Immature natural killer cell (primary cell): ENCODE results near the gene HNRNPUL2. TPM values are rescaled to one million over a fixed set of nuclear protein-coding genes. Genes with fewer than 3 reads are reported as not detected.
"Not testable (repeated sequence)": the region's sequence is repeated elsewhere in the genome, so short reads cannot be mapped to it uniquely, and the experiment has no call there.

Experiments
- DNase-seq, 3 donors: peaks; one replicate each; pipeline ENCODE4 v3.0.0; 2022; ENCODE audit warnings: mixed read lengths in 1 of 3
- H3K27ac Mint-ChIP-seq, 6 donors: one replicate each; pipeline ENCODE4 v1.8.0; 2020; ENCODE audit warnings: mixed read lengths in 6 of 6, mild to moderate bottlenecking in 5 of 6, inconsistent platforms in 4 of 6, moderate library complexity in 3 of 6
- H3K27me3 Mint-ChIP-seq, 3 donors: one replicate each; pipeline ENCODE4 v1.8.0; 2020 to 2021; ENCODE audit warnings: low read depth in 3 of 3, mild to moderate bottlenecking in 3 of 3, mixed read lengths in 3 of 3, moderate library complexity in 3 of 3, inconsistent platforms in 1 of 3
- H3K36me3 Mint-ChIP-seq, 3 donors: one replicate each; pipeline ENCODE4 v1.8.0; 2020; ENCODE audit warnings: mixed read lengths in 3 of 3, inconsistent platforms in 2 of 3, mild to moderate bottlenecking in 2 of 3
- H3K4me1 Mint-ChIP-seq, 2 donors: one replicate each; pipeline ENCODE4 v1.8.0; 2020; ENCODE audit warnings: inconsistent platforms in 2 of 2, mild to moderate bottlenecking in 2 of 2, mixed read lengths in 2 of 2, moderate library complexity in 1 of 2
- H3K4me3 Mint-ChIP-seq, 5 donors: one replicate each; pipeline ENCODE4 v1.8.0; 2020; ENCODE audit warnings: mild to moderate bottlenecking in 5 of 5, mixed read lengths in 5 of 5, inconsistent platforms in 3 of 5, moderate library complexity in 3 of 5
- H3K9me3 Mint-ChIP-seq, 6 donors: one replicate each; pipeline ENCODE4 v1.8.0; 2020; ENCODE audit warnings: mild to moderate bottlenecking in 6 of 6, mixed read lengths in 6 of 6, inconsistent platforms in 4 of 6, moderate library complexity in 3 of 6
- polyA plus RNA-seq, 3 donors: library from polyadenylated mRNA; unstranded; fragments of 300-500 nt; fragmentation: Illumina TruSeq; gene quantifications; one replicate each; pipeline ENCODE4 v1.2.3, GENCODE V29; 2021

HNRNPUL2 gene
- polyA plus RNA-seq, 3 donors from 2014 or later: 0.97 to 4.8 (median 1.1) TPM

DNA sequence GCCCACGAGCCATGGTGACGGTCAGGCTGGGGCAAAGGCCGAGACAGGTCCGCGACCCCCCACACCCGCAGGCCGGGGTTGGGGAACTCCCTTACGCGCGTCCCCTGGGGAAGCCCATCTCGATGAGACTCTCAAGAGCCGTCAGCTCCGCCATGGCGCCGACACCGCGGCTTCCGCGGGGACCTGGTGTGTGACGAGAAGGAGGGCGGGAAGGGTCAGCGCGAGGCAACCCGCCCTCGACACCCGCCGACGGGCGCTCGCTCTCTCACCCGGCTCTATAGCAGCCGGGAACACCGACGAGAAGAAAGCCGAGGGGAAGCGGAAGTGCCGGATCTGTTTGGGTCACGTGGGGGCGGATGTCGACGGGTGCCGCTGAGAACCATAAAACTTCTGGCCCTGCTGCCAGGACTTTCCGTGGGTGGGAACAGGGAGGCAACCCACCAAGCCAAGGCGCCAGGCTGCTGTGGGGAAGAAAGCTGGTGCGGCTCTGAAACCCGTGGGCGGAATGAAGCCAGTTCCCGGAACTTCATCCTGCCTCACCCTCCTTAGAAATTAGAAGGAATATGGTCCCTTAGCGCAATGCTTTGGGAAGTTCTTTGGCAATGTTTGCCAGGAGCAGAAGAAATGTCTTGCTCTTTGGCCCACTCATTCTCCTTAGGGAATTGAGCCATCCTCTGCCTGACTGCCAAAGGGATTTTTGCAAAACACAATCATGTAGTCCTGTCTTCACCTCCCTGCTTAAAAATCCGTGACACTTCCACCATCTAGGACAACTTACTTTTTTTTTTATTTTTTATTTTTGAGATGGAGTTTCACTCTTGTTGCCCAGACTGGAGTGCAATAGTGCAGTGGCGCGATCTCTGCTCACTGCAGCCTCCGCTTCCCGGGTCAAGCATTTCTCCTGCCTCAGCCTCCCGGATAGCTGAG is 48.2 kb downstream of the HNRNPUL2 start, which contains the start of gene UBXN1:
Gene UBXN1 (minus strand): TSS at position 304 of the 927 bp plus-strand sequence. CDS start 150 bp downstream, at position 154.
- H3K9me3 Mint-ChIP-seq: no peaks in the 10 kb centered on the region
- peaks cover 32 to 46% of the 10 kb centered on the region in 2 donors for H3K4me1 Mint-ChIP-seq
- DNase-seq: peak; percentile 84 to 87 (median 87)
- H3K4me3 Mint-ChIP-seq: peak within 1 kb of the TSS; percentile 81 to 97 (median 94)
- peaks cover 5 to 10% (median 9%) of the 10 kb centered on the region in 3 donors for H3K27me3 Mint-ChIP-seq
- peak within 1 kb of the TSS; percentile 88 to 98 (median 94) for H3K27ac Mint-ChIP-seq
- H3K36me3 Mint-ChIP-seq: peaks cover 8 to 13% (median 10%) of the 10 kb centered on the region in 3 donors

DNA sequence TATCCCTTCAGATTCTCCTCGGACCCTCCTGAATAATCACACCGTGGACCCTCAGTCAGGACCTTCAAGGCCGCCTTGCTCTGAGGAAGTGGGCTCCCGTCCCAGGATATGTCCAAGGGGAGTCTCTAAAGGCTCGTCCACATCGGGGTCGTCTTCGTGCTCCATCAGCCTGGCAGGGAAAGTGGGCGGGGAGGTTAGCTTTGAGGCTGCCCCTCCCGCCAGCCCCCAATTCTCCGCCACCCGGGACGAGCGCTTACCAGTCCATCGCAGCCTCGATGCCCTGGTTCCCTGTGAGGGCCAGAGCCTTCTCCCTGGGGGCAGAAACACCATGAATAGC is 48.9 kb downstream of the HNRNPUL2 start:
- Mint-ChIP-seq H3K4me3 (peak overlapping the region; percentile 81 to 97 (median 94)), H3K9me3 (no peaks in the 10 kb centered on the region), H3K36me3 (peaks cover 8 to 13% (median 10%) of the 10 kb centered on the region in 3 donors), H3K27ac (peak overlapping the region; percentile 88 to 98 (median 94)), H3K27me3 (peaks cover 5 to 10% (median 9%) of the 10 kb centered on the region in 3 donors), H3K4me1 (peaks cover 33 to 46% of the 10 kb centered on the region in 2 donors)
- DNase-seq: no peak

DNA sequence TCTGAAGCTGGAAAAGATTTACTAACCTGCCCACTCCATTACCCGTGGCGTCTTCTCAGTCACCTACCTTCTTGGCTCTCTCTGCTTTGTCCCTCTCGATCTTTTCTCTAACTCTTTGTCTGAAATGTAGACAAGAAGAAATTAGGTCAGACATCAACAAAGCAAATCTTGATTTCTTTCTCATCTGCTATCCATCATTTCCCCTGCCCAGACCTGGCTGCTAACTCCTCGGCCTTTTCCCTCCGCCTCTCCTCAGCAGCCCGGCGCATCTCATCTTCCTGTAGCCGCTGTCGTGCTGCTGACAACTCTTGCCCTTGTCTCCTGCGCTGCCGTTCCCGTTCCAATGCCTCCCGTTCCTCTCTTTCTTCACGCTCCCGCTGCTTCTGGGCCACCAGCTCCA is 49.5 kb downstream of the HNRNPUL2 start:
- H3K36me3 Mint-ChIP-seq: peaks cover 8 to 13% (median 10%) of the 10 kb centered on the region in 3 donors
- no peaks in the 10 kb centered on the region for H3K9me3 Mint-ChIP-seq
- H3K4me1 Mint-ChIP-seq: peaks cover 36 to 46% of the 10 kb centered on the region in 2 donors
- H3K27me3 Mint-ChIP-seq: peaks cover 5 to 10% (median 9%) of the 10 kb centered on the region in 3 donors
- peak overlapping the region; percentile 81 to 97 (median 94) for H3K4me3 Mint-ChIP-seq
- DNase-seq: no peak
- H3K27ac Mint-ChIP-seq: peak overlapping the region; percentile 88 to 98 (median 94)

DNA sequence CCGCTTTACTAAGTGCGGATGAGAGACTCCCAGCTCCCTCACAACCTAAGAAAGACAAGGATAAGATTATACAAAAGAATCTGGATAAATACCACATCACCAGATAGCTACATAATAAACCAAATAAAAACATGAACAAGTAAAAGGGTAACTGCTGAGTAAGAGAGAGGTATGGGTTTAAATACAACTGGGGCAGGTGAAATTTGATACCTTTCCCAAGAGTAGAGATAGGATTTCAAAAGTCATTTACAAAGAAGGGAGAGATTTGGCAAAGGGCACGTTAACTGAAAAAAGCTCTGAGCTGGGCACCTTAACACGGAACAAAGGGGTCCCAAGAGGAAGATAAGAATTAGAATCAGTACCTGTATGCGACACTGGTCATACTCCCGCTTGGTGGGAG is 50.1 kb downstream of the HNRNPUL2 start:
- Mint-ChIP-seq H3K27ac (peak overlapping the region; percentile 88 to 98 (median 94)), H3K9me3 (no peaks in the 10 kb centered on the region), H3K4me1 (peaks cover 41 to 50% of the 10 kb centered on the region in 2 donors), H3K4me3 (peak overlapping the region; percentile 81 to 97 (median 94)), H3K27me3 (peaks cover 9 to 12% (median 12%) of the 10 kb centered on the region in 3 donors), H3K36me3 (peaks cover 8 to 13% (median 10%) of the 10 kb centered on the region in 3 donors)
- DNase-seq: no peak

DNA sequence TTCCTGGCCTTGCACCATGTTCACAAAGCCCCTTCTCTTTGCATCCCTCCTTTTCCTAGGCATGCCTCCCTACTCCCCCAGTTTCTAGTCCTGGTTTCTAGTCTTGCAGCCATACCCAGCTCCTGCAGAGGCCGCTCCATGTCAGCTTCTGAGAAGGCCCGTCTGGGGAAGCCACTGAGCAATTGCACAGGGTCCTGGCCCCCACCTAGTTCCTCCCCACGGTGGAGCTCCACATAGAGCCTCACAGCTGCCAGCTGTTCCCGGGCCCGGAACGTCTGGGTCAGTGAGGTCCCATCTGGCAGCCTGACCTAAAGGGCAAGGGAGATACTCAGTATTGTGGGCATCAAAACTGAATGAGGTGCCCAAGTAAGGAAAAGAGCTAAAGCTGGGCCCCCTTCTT is 50.6 kb downstream of the HNRNPUL2 start:
- Mint-ChIP-seq H3K27ac (peak overlapping the region in 5 of 6 donors; percentile 88 to 98 (median 94)), H3K4me3 (peak overlapping the region in 4 of 5 donors; percentile 81 to 97 (median 94)), H3K4me1 (peaks cover 44 to 55% of the 10 kb centered on the region in 2 donors), H3K27me3 (peaks cover 12 to 14% (median 12%) of the 10 kb centered on the region in 3 donors), H3K36me3 (peaks cover 8 to 13% (median 10%) of the 10 kb centered on the region in 3 donors), H3K9me3 (no peaks in the 10 kb centered on the region)
- DNase-seq: no peak

DNA sequence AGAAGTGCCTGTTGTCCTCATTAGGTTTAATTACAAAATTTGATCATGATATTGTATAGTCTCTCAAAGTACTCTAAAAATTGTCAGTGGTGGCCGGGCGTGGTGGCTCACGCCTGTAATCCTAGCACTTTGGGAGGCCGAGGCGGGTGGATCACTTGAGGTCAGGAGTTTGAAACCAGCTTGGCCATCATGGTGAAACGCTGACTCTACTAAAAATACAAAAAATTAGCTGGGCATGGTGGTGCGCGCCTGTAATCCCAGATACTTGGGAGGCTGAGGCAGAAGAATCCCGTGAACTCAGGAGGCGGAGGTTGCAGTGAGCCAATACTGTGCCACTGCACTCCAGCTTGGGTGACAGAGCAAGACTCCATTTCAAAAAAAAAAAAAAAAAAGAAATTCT is 51.8 kb downstream of the HNRNPUL2 start:
- not testable (repeated sequence) for H3K9me3 Mint-ChIP-seq
- Mint-ChIP-seq H3K4me1 (peaks cover 54 to 59% of the 10 kb centered on the region in 2 donors), H3K27ac (peak overlapping the region in 1 of 6 donors; percentile 41)

DNA sequence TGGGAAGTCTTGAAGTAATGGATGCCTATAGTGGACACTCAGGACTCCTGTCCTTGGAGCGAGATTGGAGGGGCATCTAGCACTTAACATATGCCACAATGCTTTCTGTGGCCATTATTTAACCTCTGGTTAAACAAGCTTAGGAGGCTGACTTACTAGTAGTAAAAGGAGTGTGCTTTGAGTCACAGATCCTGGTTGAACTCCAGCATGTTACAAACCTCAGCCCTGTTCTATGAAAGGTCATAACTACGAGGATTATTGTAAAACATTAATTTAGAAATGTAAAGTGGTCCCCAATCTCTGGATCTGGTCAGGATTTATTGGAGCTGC is 54.1 kb downstream of the HNRNPUL2 start:
- H3K27me3 Mint-ChIP-seq: peaks cover 5 to 12% (median 11%) of the 10 kb centered on the region in 3 donors
- peaks cover 8 to 13% (median 10%) of the 10 kb centered on the region in 3 donors for H3K36me3 Mint-ChIP-seq
- no peaks in the 10 kb centered on the region for H3K9me3 Mint-ChIP-seq
- no peak for DNase-seq
- H3K4me1 Mint-ChIP-seq: peaks cover 52 to 57% of the 10 kb centered on the region in 2 donors
- peak overlapping the region; percentile 26 to 98 (median 94) for H3K27ac Mint-ChIP-seq
- H3K4me3 Mint-ChIP-seq: peak overlapping the region in 4 of 5 donors; percentile 27 to 100 (median 98)

More for the DNA sequence above, 51.8 kb downstream of the HNRNPUL2 start:
- H3K4me3 Mint-ChIP-seq, DNase-seq: not testable (repeated sequence)
- Mint-ChIP-seq H3K36me3 (peaks cover 8 to 13% (median 10%) of the 10 kb centered on the region in 3 donors), H3K27me3 (peaks cover 14 to 20% (median 17%) of the 10 kb centered on the region in 3 donors)

DNA sequence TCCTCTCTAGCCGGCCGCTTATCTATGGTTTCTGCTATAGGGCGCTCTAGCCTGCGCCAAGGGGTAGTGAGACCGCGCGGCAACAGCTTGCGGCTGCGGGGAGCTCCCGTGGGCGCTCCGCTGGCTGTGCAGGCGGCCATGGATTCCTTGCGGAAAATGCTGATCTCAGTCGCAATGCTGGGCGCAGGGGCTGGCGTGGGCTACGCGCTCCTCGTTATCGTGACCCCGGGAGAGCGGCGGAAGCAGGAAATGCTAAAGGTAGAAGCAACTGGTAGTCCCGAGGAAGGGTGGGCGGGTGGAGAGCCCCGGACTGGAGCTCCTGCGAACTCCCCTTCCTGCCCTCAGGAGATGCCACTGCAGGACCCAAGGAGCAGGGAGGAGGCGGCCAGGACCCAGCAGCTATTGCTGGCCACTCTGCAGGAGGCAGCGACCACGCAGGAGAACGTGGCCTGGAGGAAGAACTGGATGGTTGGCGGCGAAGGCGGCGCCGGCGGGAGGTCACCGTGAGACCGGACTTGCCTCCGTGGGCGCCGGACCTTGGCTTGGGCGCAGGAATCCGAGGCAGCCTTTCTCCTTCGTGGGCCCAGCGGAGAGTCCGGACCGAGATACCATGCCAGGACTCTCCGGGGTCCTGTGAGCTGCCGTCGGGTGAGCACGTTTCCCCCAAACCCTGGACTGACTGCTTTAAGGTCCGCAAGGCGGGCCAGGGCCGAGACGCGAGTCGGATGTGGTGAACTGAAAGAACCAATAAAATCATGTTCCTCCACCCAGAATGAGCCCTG is 55.5 kb downstream of the HNRNPUL2 start, which contains the start of the genes LBHD1 and UQCC3:
Gene LBHD1 (minus strand): TSS at position 660 of the 782 bp plus-strand sequence. CDS start 2,236 bp downstream, outside the sequence.
Gene UQCC3 (plus strand): TSS at position 66 of the 782 bp plus-strand sequence. CDS start 73 bp downstream, at position 139.
- peak; percentile 70 to 86 (median 83) for DNase-seq
- H3K4me1 Mint-ChIP-seq: peaks cover 43 to 51% of the 10 kb centered on the region in 2 donors
- H3K27me3 Mint-ChIP-seq: peaks cover 3 to 12% (median 11%) of the 10 kb centered on the region in 3 donors

DNA sequence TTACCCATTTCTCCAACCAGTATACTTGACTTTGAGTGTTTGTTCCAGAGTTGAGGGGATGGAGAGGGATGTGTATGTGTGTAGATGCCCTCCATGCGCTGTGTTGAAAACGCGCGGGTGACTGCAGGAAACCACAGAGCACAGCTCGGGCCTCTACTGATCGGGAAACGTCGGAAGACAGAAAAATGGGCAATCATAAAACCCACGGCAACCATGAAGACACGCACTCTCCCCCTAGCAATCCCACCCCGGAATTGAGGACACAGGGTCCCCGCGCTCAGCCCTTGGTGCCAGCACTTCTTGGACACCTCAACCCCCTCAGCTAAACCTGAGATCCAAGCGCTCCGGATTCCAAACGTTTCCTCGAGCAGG is 56.0 kb downstream of the HNRNPUL2 start:
- no peaks in the 10 kb centered on the region for H3K9me3 Mint-ChIP-seq
- peak overlapping the region; percentile 97 to 100 (median 100) for H3K4me3 Mint-ChIP-seq
- H3K27ac Mint-ChIP-seq: peak overlapping the region; percentile 92 to 98 (median 96)
- H3K27me3 Mint-ChIP-seq: peaks cover 3 to 15% (median 13%) of the 10 kb centered on the region in 3 donors
- H3K4me1 Mint-ChIP-seq: peaks cover 45 to 51% of the 10 kb centered on the region in 2 donors
- H3K36me3 Mint-ChIP-seq: peaks cover 4 to 5% (median 4%) of the 10 kb centered on the region in 3 donors
- no peak for DNase-seq

More for the DNA sequence above, 55.5 kb downstream of the HNRNPUL2 start, which contains the start of the genes LBHD1 and UQCC3:
- Mint-ChIP-seq H3K9me3 (no peaks in the 10 kb centered on the region), H3K27ac (peak within 1 kb of the TSS; percentile 92 to 98 (median 96)), H3K4me3 (peak within 1 kb of the TSS; percentile 97 to 100 (median 100)), H3K36me3 (peaks cover 4 to 7% (median 4%) of the 10 kb centered on the region in 3 donors)

DNA sequence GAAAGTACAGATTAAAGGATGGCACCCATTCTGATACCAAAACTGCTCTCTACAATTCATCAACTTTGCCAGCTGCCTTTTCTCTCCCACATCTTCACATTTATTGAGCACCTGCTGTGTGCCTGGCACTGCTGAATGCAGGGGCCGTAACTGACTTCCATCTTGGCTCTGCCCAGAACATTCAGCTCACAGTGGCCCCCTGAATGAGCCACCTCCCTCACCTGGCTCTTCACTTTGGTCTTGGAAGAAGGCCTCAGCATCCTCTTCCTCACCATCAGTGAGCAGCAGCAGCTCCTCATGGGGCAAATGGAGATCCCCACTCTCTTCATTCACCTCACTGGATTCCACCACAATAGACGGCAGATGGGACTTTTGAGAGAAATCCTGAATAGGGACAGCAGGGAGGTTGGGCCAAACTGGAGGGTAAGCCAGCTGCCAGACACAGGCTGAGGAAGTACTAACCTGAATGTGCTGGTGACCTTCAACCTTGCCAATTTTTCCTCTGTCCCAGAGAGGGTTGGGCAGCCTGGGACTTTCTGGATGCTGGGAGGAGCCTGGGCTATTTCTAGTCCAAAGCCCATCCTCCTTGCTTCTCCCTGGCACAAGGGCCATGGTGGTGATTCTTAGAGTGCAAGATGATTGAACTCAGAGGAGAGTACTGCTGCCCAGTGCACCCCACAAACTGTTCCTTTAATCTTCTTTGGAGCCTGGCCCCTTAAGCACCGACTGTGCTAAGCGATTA is 57.7 kb downstream of the HNRNPUL2 start:
- H3K9me3 Mint-ChIP-seq: no peaks in the 10 kb centered on the region
- DNase-seq: no peak
- peak overlapping the region in 5 of 6 donors; percentile 46 to 92 (median 76) for H3K27ac Mint-ChIP-seq
- H3K36me3 Mint-ChIP-seq: peaks cover under 1% of the 10 kb centered on the region in 3 donors
- H3K4me3 Mint-ChIP-seq: peak overlapping the region; percentile 97 to 100 (median 100)
- peaks cover 52 to 58% of the 10 kb centered on the region in 2 donors for H3K4me1 Mint-ChIP-seq
- peaks cover 9 to 23% (median 23%) of the 10 kb centered on the region in 3 donors for H3K27me3 Mint-ChIP-seq

DNA sequence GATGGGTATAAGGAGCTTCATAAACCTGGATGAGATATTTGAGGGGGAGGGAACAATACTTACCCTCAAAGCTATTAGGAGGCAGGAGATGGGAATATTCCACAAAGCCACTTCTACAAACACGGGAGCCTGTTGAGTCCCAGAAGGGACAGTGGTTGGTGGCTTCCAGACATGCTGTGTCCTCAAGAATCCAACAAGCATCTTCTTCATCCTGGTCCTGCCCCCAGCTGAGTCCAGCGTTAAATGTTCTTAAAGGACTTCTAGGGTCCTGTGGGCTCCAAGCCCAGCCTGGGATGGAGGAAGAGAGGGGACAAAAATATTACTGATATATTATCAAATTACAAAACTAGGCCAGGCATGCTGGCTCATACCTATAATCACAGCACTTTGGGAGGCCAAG is 59.8 kb downstream of the HNRNPUL2 start:
- no peaks in the 10 kb centered on the region for H3K9me3 Mint-ChIP-seq

DNA sequence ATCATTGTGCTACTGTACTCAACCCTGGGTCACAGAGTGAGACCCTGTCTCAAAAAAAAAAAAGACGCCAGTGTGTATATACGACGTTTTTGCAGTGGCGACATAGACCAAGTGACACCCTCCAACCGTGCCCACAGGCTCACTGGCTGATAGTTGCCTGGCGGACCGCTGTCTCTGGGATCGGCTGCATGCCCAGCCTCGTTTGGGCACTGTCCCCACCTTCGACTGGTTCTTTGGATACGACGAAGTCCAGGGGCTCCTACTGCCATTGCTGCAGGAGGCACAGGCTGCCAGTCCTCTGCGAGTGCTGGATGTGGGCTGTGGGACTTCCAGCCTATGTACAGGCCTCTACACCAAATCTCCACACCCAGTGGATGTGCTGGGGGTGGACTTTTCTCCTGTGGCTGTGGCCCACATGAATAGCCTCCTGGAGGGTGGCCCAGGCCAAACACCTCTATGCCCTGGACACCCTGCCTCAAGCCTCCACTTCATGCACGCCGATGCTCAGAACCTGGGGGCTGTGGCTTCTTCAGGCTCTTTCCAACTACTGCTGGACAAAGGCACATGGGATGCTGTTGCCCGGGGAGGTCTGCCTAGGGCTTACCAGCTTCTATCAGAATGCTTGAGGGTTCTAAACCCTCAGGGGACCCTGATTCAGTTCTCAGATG is 60.9 kb downstream of the HNRNPUL2 start:
- H3K36me3 Mint-ChIP-seq: peaks cover 3 to 9% (median 3%) of the 10 kb centered on the region in 3 donors
- peaks cover 46 to 65% of the 10 kb centered on the region in 2 donors for H3K4me1 Mint-ChIP-seq
- no peak for DNase-seq
- H3K4me3 Mint-ChIP-seq: peak overlapping the region; percentile 62 to 95 (median 90)
- peaks cover 10 to 15% (median 14%) of the 10 kb centered on the region in 3 donors for H3K27me3 Mint-ChIP-seq
- H3K9me3 Mint-ChIP-seq: no peaks in the 10 kb centered on the region
- peak overlapping the region in 4 of 6 donors; percentile 66 to 94 (median 90) for H3K27ac Mint-ChIP-seq

More for the DNA sequence above, 59.8 kb downstream of the HNRNPUL2 start:
- Mint-ChIP-seq H3K27me3 (peaks cover 11 to 23% (median 22%) of the 10 kb centered on the region in 3 donors), H3K4me1 (peaks cover 55 to 74% of the 10 kb centered on the region in 2 donors), H3K27ac (peak overlapping the region in 2 of 6 donors; percentile 40 to 55), H3K4me3 (peak overlapping the region in 2 of 5 donors; percentile 12 to 72), H3K36me3 (peaks cover 3 to 9% (median 3%) of the 10 kb centered on the region in 3 donors)
- no peak for DNase-seq
